Parathyroid adenoma (tissue), 2 donors: ENCODE results near the gene MS4A12.

Experiments
- H2AFZ ChIP-seq: fragments of 300-600 bp; sonication (generic); one replicate; pipeline ENCODE4 v1.7.0; 2017; ENCODE audit warnings: antibody characterized with exemption, mild to moderate bottlenecking
- H3K27ac ChIP-seq: fragments of 300-600 bp; sonication (generic); one replicate; pipeline ENCODE4 v1.7.0; 2017
- H3K27me3 ChIP-seq: fragments of 300-600 bp; sonication (generic); one replicate; pipeline ENCODE4 v1.7.0; 2017; ENCODE audit warnings: low read length; ENCODE audit not compliant: control insufficient read depth, insufficient read depth
- H3K36me3 ChIP-seq: fragments of 300-600 bp; sonication (generic); one replicate; pipeline ENCODE4 v1.7.0; 2017; ENCODE audit warnings: low read length; ENCODE audit not compliant: control insufficient read depth, insufficient read depth
- H3K4me1 ChIP-seq: fragments of 300-600 bp; sonication (generic); one replicate; pipeline ENCODE4 v1.7.0; 2017; ENCODE audit warnings: control low read depth
- H3K4me2 ChIP-seq: fragments of 300-600 bp; sonication (generic); one replicate; pipeline ENCODE4 v1.7.0; 2017; ENCODE audit warnings: low read length
- H3K4me3 ChIP-seq: fragments of 300-600 bp; sonication (generic); one replicate; pipeline ENCODE4 v1.7.0; 2017; ENCODE audit warnings: low read depth, low read length
- H3K79me2 ChIP-seq: fragments of 300-600 bp; sonication (generic); one replicate; pipeline ENCODE4 v1.7.0; 2017; ENCODE audit warnings: control low read depth
- H3K9ac ChIP-seq: fragments of 300-600 bp; sonication (generic); one replicate; pipeline ENCODE4 v1.7.0; 2017; ENCODE audit warnings: mild to moderate bottlenecking
- H3K9me3 ChIP-seq: fragments of 300-600 bp; sonication (generic); one replicate; pipeline ENCODE4 v1.7.0; 2017; ENCODE audit warnings: low read length; ENCODE audit not compliant: control insufficient read depth
- TF ChIP-seq, protein P1 (sequence below): fragments of 300-600 bp; sonication (generic); IDR thresholded peaks from one replicate; pipeline ENCODE4 v1.7.0; 2017; ENCODE audit warnings: antibody characterized with exemption, mild to moderate bottlenecking
- donor health status: primary hyperparathyroidism.

Gene MS4A12

DNA sequence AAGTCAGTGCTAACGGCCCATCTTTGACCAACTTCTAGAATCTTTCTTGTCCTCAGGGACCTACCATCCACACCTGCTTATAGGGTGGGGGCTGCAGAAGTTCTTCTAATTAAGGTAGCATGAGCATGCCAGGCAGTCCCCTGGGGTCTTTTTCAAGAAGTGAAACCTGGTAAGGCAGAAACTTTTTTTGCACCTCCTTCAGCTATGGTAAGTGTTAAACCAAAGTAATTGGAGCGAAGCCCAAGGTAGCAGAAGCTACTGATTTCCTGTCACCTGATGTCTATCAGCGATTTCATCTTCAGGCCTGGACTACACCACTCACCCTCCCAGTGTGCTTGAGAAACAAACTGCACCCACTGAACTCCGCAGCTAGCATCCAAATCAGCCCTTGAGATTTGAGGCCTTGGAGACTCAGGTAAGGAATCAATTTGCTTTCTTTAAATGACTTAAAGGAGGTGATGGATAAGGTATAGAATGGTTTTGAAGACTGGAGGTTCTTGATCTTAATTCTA lies 37.0 kb upstream of the MS4A12 start, which contains the start of gene MS4A1:
Gene MS4A1, plus strand, starts transcription at position 317 of the 512 bp plus-strand sequence. CDS start 6,528 bp downstream, outside the sequence.
- TF ChIP-seq, protein P1, sequence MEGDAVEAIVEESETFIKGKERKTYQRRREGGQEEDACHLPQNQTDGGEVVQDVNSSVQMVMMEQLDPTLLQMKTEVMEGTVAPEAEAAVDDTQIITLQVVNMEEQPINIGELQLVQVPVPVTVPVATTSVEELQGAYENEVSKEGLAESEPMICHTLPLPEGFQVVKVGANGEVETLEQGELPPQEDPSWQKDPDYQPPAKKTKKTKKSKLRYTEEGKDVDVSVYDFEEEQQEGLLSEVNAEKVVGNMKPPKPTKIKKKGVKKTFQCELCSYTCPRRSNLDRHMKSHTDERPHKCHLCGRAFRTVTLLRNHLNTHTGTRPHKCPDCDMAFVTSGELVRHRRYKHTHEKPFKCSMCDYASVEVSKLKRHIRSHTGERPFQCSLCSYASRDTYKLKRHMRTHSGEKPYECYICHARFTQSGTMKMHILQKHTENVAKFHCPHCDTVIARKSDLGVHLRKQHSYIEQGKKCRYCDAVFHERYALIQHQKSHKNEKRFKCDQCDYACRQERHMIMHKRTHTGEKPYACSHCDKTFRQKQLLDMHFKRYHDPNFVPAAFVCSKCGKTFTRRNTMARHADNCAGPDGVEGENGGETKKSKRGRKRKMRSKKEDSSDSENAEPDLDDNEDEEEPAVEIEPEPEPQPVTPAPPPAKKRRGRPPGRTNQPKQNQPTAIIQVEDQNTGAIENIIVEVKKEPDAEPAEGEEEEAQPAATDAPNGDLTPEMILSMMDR = no peak
- no peaks in the 10 kb centered on the region for H3K79me2 ChIP-seq
- H2AFZ ChIP-seq = no peak within 1 kb of the TSS
- no peak within 1 kb of the TSS for H3K27ac ChIP-seq
- H3K9ac ChIP-seq = no peak within 1 kb of the TSS
- H3K4me2 ChIP-seq = no peak within 1 kb of the TSS
- no peaks in the 10 kb centered on the region for H3K4me1 ChIP-seq
- H3K36me3 ChIP-seq = no peaks in the 10 kb centered on the region
- no peaks in the 10 kb centered on the region for H3K27me3 ChIP-seq
- no peaks in the 10 kb centered on the region for H3K9me3 ChIP-seq
- no peak within 1 kb of the TSS for H3K4me3 ChIP-seq

DNA sequence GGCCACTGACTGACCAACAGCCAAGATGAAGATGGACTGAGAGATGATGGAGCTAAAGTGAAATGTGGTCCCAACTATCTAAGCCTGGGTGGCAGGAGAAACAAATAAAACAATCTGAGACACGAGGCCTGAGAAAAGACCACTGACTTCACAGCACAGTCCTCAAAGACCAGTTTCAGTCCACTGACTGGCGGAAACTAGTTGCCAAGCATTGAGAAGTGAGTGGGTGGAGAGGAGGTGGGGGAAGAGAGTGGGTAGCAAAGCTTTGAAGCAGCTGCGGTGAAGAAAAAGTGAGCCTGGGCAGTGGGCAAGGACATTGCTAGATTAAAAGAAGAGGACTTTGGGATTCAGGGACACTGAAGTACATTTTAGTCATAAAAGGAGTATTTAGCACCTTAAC lies 35.0 kb upstream of the MS4A12 start:
- Histone ChIP-seq H3K27ac (no peak overlapping the region), H2AFZ (no peak overlapping the region), H3K4me3 (no peak overlapping the region), H3K36me3 (no peaks in the 10 kb centered on the region), H3K27me3 (no peaks in the 10 kb centered on the region), H3K9ac (no peak overlapping the region), H3K79me2 (no peaks in the 10 kb centered on the region), H3K4me2 (no peak overlapping the region), H3K4me1 (no peaks in the 10 kb centered on the region), H3K9me3 (no peaks in the 10 kb centered on the region)
- TF ChIP-seq, protein P1 = no peak

DNA sequence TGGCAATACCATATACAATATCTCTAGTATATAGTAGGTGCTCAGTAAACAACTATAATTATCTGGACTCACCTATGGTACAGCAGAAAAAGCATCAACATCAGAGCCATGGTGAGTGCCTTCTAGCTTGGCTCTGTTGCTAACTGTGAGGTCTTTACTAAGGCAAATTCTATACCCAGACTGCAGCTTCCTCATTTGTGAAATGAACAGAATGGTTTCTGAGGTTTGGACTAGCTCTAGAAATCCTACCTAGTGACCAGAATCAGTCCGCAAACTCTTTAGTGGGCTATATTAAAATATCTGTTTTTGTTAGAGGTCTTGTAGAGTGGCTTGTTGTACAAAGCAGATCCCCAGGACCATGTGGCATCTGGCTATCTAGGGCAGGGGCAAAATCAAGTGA lies 33.2 kb upstream of the MS4A12 start:
- no peak overlapping the region for H2AFZ ChIP-seq
- no peaks in the 10 kb centered on the region for H3K36me3 ChIP-seq
- no peaks in the 10 kb centered on the region for H3K9me3 ChIP-seq
- no peaks in the 10 kb centered on the region for H3K27me3 ChIP-seq
- no peak overlapping the region for H3K27ac ChIP-seq
- TF ChIP-seq, protein P1 = no peak
- no peaks in the 10 kb centered on the region for H3K79me2 ChIP-seq
- H3K4me3 ChIP-seq = no peak overlapping the region
- no peak overlapping the region for H3K4me2 ChIP-seq
- H3K9ac ChIP-seq = no peak overlapping the region
- no peaks in the 10 kb centered on the region for H3K4me1 ChIP-seq

DNA sequence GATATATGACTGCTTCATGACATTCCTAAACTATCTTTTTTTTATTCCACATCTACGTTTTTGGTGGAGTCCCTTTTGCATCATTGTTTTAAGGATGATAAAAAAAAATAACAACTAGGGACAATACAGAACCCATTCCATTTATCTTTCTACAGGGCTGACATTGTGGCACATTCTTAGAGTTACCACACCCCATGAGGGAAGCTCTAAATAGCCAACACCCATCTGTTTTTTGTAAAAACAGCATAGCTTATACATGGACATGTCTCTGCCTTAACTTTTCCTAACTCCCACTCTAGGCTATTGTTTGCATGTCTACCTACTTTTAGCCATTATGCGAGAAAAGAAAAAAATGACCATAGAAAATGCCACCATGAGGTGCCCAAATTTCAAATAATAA lies 23.7 kb upstream of the MS4A12 start:
- no peaks in the 10 kb centered on the region for H3K4me1 ChIP-seq
- H3K36me3 ChIP-seq = no peaks in the 10 kb centered on the region
- no peaks in the 10 kb centered on the region for H3K9me3 ChIP-seq
- H3K27ac ChIP-seq = no peak overlapping the region
- H3K79me2 ChIP-seq = no peaks in the 10 kb centered on the region
- H3K4me3 ChIP-seq = no peak overlapping the region
- H3K27me3 ChIP-seq = no peaks in the 10 kb centered on the region
- no peak overlapping the region for H3K9ac ChIP-seq
- no peak overlapping the region for H2AFZ ChIP-seq
- no peak overlapping the region for H3K4me2 ChIP-seq
- TF ChIP-seq, protein P1 = no peak

DNA sequence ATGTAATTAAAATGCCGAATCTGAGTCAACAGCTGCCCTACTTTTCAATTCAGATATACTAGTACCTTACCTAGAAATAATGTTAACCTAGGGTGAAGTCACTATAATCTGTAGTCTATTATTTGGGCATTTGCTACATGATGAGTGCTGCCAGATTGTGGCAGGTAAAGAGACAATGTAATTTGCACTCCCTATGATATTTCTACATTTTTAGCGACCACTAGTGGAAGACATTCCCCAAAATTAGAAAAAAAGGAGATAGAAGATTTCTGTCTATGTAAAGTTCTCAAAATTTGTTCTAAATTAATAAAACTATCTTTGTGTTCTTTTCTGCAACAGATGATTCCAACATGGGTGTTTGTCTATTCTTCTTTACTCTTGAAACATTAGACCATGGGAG lies 22.9 kb upstream of the MS4A12 start:
- no peak overlapping the region for H3K4me2 ChIP-seq
- H3K9ac ChIP-seq = no peak overlapping the region
- TF ChIP-seq, protein P1 = no peak
- no peaks in the 10 kb centered on the region for H3K9me3 ChIP-seq
- no peak overlapping the region for H3K4me3 ChIP-seq
- no peak overlapping the region for H2AFZ ChIP-seq
- H3K27ac ChIP-seq = no peak overlapping the region
- no peaks in the 10 kb centered on the region for H3K36me3 ChIP-seq
- H3K27me3 ChIP-seq = no peaks in the 10 kb centered on the region
- H3K79me2 ChIP-seq = no peaks in the 10 kb centered on the region
- no peaks in the 10 kb centered on the region for H3K4me1 ChIP-seq
